Common myeloid progenitor, CD34-positive (primary cell): ENCODE measurements around the gene FBF1.

Experiments used
- CTCF ChIA-PET: fragments of 350-600 bp; sonication (Branson Sonifier 250); formaldehyde crosslinking; loops from one replicate; lab custom pipeline; 2021; ENCODE audit warnings: antibody characterized with exemption; lab: Charles Lee
- POLR2A ChIA-PET: fragments of 350-600 bp; sonication (Branson Sonifier 250); formaldehyde crosslinking; loops from one replicate; lab custom pipeline; 2021; ENCODE audit warnings: antibody characterized with exemption; lab: Charles Lee
- DNase-seq, 3 donors: peaks; one replicate each; pipeline versions ENCODE4 v3.0.0 to v3.0.0-alpha.2; 2013
- H3K27ac ChIP-seq, 2 experiments: 1 replicate in 1 of 2; 2 replicates in 1 of 2; pipeline ENCODE4 v1.7.0; 2013; ENCODE audit warnings: inconsistent platforms in 2 of 2, low read length in 2 of 2, mild to moderate bottlenecking in 2 of 2, low read depth in 1 of 2, moderate library complexity in 1 of 2; ENCODE audit not compliant: severe bottlenecking in 2 of 2, insufficient read depth in 1 of 2, poor library complexity in 1 of 2
- H3K27me3 ChIP-seq, 5 experiments: replicated peaks in 2 of 5; 1 replicate in 3 of 5; 2 replicates in 2 of 5; pipeline versions ENCODE4 v1.6.1 to v1.7.0; 2013; ENCODE audit warnings: low read length in 4 of 5, mild to moderate bottlenecking in 2 of 5, moderate library complexity in 2 of 5, inconsistent platforms in 1 of 5; ENCODE audit not compliant: insufficient read depth in 5 of 5, control insufficient read depth in 4 of 5
- H3K36me3 ChIP-seq, 4 experiments: 1 replicate in 2 of 4; 2 replicates in 2 of 4; pipeline versions ENCODE4 v1.6.1 to v1.7.0; 2013; ENCODE audit warnings: low read length in 3 of 4, control low read depth in 1 of 4, mild to moderate bottlenecking in 1 of 4; ENCODE audit not compliant: control insufficient read depth in 4 of 4, insufficient read depth in 4 of 4
- H3K4me1 ChIP-seq, 4 experiments: 1 replicate in 3 of 4; 2 replicates in 1 of 4; pipeline versions ENCODE4 v1.6.1 to v1.7.1; 2013; ENCODE audit warnings: low read length in 3 of 4, mild to moderate bottlenecking in 3 of 4, control low read depth in 1 of 4, inconsistent platforms in 1 of 4, moderate library complexity in 1 of 4; ENCODE audit not compliant: control insufficient read depth in 4 of 4, insufficient read depth in 4 of 4; ENCODE audit errors: control extremely low read depth in 1 of 4
- H3K4me3 ChIP-seq, 7 experiments: 1 replicate in 4 of 7; 2 replicates in 3 of 7; pipeline versions ENCODE4 v1.5.1 to v1.7.0; 2013; ENCODE audit warnings: mild to moderate bottlenecking in 7 of 7, low read length in 6 of 7, moderate library complexity in 6 of 7, inconsistent platforms in 2 of 7, low read depth in 2 of 7, control low read depth in 1 of 7; ENCODE audit not compliant: insufficient read depth in 4 of 7, control insufficient read depth in 1 of 7; ENCODE audit errors: extremely low read depth in 1 of 7
- H3K9me3 ChIP-seq, 5 experiments: 1 replicate in 4 of 5; 2 replicates in 1 of 5; pipeline versions ENCODE4 v1.6.1 to v1.7.1; 2013; ENCODE audit warnings: low read length in 4 of 5, mild to moderate bottlenecking in 2 of 5, inconsistent platforms in 1 of 5, low read depth in 1 of 5, moderate library complexity in 1 of 5; ENCODE audit not compliant: control insufficient read depth in 4 of 5, insufficient read depth in 2 of 5; ENCODE audit errors: control extremely low read depth in 1 of 5
- WGBS: methylation state at CpG from one replicate; pipeline ENCODE4 v1.1.5; 2013; ENCODE audit not compliant: insufficient coverage; 5-methylcytosine and 5-hydroxymethylcytosine counted together

Gene FBF1

DNA sequence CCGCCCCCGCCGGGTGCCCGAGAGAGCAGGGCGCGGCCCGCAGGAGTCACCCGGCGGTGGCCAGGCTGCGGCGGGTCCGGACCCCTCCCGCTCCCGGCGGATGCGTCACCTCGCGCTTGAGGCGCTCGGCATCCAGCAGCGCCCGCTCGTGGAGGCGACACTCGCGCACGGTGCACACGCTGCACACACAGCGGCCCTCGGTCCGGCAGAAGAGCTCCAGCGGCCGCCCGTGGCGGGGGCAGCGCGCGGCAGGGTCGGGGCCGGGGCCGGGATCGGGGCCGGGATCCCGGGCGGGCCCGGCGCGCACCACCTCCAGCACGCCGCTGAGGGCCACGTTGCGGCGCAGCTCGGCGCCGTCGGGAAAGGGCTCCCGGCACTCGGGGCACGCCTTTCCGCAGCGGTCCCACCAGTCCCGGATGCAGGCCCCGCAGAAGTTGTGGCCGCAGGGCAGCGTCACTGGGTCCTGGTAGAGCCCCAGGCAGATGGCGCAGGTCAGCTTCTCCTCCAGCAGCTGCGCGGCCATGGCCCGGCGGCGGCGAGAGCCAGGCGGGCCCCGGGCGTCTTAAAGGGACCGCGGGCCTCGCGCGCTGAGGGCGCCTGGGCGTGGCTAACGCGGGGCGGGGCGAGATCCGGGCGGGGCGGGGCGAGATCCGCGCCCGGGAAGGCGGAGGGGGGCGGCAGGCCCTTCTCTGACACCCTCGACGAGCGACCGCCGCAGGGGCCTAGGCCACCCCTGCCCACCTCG lies 44.3 kb downstream of the FBF1 start, which contains the start of gene TRIM65:
Gene TRIM65, minus strand, starts transcription at position 537 of the 745 bp plus-strand sequence. Its CDS starts 14 bp downstream, at position 523.
- no peaks in the 10 kb centered on the region for H3K9me3 ChIP-seq

DNA sequence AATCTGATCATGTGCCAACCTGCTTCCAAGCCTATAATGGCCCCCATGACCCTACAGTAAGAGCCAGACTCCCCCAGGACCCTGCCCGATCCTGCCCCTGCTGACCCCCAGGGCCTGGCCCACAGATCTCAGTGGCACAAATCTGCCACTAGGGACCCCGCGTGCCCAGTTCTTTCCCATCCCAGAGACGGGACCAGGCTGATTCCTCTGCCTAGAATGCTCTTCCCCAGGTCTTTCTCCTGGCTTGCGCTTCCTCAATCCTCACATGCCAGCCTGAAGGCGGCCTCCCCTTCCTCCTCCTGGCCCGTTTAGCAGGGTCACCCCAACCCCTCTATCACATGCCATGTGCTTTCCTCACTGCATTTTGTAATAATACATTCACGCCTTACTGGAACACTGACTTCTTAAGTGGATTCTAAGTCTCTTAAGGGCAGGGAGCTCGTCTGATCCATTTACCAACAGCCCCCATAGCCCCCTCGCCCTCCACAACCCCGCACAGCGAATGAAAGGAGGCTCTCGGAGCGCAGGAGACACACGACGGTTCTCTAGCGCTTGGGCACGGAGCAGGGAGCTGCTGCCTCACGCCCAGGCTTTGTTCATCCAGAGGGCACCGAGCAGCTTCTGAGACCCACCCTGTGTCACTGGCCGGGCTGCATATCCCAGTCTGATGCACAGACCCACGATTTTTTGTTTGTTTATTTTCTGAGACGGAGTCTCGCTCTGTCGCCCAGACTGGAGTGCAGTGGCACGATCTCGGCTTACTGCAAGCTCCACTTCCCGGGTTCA lies 45.3 kb downstream of the FBF1 start:
- Histone ChIP-seq H3K4me3 (peak overlapping the region; percentile 17 to 85 (median 76)), H3K27me3 (no peaks in the 10 kb centered on the region), H3K9me3 (no peaks in the 10 kb centered on the region), H3K36me3 (peaks cover 2 to 67% (median 45%) of the 10 kb centered on the region in 4 experiments), H3K27ac (peak overlapping the region in 1 of 2 experiments; percentile 70), H3K4me1 (peaks cover 2 to 25% (median 20%) of the 10 kb centered on the region in 4 experiments)
- ChIA-PET CTCF (interaction anchor here (1.0 to 15.2 kb wide), 13 partner anchors 9 to 113 kb away, joined by 3 to 173 read pairs (median 4); partner anchors contain the start of genes MRPL38, TRIM47 and UNC13D), POLR2A (interaction anchor here (1.6 to 2.2 kb wide), 3 partner anchors 18 to 52 kb away, joined by 6 to 17 read pairs (median 6); partner anchors contain the start of genes TRIM47, UNC13D and WBP2)
- peak in 1 of 3 donors; percentile 20 for DNase-seq
- 41% methylated on average over 27 of the region's 28 CpGs for WGBS

More for the DNA sequence above, 44.3 kb downstream of the FBF1 start, which contains the start of gene TRIM65:
- ChIA-PET CTCF (interaction anchor here (0.7 to 15.2 kb wide), 15 partner anchors 8 to 143 kb away, joined by 3 to 173 read pairs (median 5); partner anchors contain the start of genes MRPL38, TRIM47, UNC13D and WBP2), POLR2A (interaction anchor here (1.2 to 2.2 kb wide), 4 partner anchors 19 to 113 kb away, joined by 3 to 17 read pairs (median 6); partner anchors contain the start of genes TRIM47, UNC13D and WBP2)
- peak; percentile 83 to 88 (median 83) for DNase-seq
- Histone ChIP-seq H3K27me3 (no peaks in the 10 kb centered on the region), H3K4me3 (peak within 1 kb of the TSS; percentile 66 to 85 (median 76)), H3K36me3 (peaks cover 4 to 67% (median 43%) of the 10 kb centered on the region in 4 experiments), H3K27ac (peak within 1 kb of the TSS in 1 of 2 experiments; percentile 70), H3K4me1 (peaks cover 2 to 25% (median 20%) of the 10 kb centered on the region in 4 experiments)
- under 1% methylated on average over 83 of the region's 102 CpGs for WGBS

DNA sequence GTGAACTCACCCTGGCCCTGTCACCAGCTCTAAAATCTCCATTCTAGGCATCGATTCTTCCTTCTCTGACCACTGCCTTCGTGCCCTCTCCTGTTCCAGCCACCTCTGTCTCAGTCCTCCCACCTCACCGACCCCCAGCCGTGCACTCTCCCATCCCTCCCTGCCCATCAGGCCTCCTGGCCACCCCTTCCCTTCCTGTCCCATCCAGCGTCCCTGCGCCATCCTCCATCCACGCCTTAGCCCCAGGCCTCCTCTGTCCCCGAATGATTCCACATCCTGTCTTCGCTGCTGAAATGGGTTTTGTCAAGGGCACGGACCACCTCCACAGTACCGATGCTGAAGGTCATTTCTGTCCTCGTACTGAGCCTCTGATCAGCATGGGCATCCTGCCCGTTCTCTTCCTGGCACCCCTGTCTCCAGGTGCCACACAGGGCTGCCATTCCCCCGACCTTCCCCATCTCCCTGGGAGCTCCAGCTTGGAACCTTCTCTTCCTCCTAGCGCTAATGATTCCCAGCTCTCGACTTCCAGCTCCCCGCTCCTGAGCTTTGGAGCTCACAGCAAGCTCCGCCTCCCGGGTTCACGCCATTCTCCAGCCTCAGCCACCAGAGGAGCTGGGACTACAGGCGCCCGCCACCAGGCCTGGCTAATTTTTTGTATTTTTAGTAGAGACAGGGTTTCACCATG lies 46.7 kb downstream of the FBF1 start:
- Histone ChIP-seq H3K27ac (no peak overlapping the region), H3K4me3 (no peak overlapping the region), H3K9me3 (no peaks in the 10 kb centered on the region), H3K36me3 (peaks cover 3 to 68% (median 42%) of the 10 kb centered on the region in 4 experiments), H3K4me1 (peaks cover 2 to 25% (median 20%) of the 10 kb centered on the region in 4 experiments), H3K27me3 (no peaks in the 10 kb centered on the region)
- POLR2A ChIA-PET, result interaction anchor here (1.2 kb wide), 1 partner anchor 38 kb away, joined by 3 read pairs; no protein-coding TSS in a partner anchor
- DNase-seq, result no peak
- 95% methylated on average over 21 of the region's 22 CpGs for WGBS
- CTCF ChIA-PET, result interaction anchor here (1.0 to 15.2 kb wide), 8 partner anchors 8 to 136 kb away, joined by 3 to 173 read pairs (median 5); partner anchors contain the start of genes TRIM47, UNC13D and WBP2

DNA sequence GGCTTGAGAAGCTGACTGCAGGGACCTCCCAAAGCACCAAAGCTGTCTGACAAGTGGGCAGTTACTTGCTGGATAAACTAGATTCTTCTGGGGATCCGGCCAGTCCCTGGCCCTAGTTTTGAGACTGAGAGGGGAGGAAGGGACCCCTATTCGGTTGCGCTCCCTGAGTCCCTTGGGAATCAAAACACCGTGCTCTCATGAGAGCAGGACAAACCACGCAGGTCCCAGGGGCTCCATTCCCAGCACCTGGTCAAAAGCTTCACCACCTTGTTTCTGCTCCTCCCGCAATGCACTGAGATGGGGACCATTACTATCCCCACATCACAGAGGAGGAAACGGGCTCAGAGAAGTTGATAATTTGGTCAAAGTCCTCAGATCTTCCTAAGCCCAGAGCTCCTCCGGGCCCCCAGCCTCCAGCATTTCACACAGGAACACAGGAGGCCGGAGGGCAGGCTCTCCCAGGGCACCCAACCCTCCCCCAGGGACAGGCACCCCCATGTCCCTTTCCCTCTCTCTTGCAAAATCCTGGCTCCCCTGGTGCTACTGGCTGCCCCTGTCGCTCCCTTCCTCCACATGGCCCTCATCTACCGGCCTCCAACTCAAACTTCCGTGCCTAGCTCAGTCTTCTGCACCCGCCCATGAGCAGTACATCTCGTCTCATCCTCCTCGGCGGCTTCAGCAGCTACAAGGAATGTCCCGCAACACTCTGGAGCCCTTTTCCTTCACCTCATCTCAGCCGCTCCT lies 47.4 kb downstream of the FBF1 start:
- ChIA-PET CTCF (interaction anchor here (1.0 to 15.2 kb wide), 5 partner anchors 9 to 137 kb away, joined by 3 to 173 read pairs (median 4); partner anchors contain the start of genes TRIM47 and WBP2), POLR2A (interaction anchor here (1.2 kb wide), 1 partner anchor 29 kb away, joined by 3 read pairs; no protein-coding TSS in a partner anchor)
- Histone ChIP-seq H3K9me3 (no peaks in the 10 kb centered on the region), H3K27ac (no peak overlapping the region), H3K4me1 (peaks cover 2 to 25% (median 20%) of the 10 kb centered on the region in 4 experiments), H3K27me3 (no peaks in the 10 kb centered on the region), H3K36me3 (peaks cover 4 to 61% (median 36%) of the 10 kb centered on the region in 4 experiments), H3K4me3 (no peak overlapping the region)
- no peak for DNase-seq
- 94% methylated on average over 15 of the region's 18 CpGs for WGBS

DNA sequence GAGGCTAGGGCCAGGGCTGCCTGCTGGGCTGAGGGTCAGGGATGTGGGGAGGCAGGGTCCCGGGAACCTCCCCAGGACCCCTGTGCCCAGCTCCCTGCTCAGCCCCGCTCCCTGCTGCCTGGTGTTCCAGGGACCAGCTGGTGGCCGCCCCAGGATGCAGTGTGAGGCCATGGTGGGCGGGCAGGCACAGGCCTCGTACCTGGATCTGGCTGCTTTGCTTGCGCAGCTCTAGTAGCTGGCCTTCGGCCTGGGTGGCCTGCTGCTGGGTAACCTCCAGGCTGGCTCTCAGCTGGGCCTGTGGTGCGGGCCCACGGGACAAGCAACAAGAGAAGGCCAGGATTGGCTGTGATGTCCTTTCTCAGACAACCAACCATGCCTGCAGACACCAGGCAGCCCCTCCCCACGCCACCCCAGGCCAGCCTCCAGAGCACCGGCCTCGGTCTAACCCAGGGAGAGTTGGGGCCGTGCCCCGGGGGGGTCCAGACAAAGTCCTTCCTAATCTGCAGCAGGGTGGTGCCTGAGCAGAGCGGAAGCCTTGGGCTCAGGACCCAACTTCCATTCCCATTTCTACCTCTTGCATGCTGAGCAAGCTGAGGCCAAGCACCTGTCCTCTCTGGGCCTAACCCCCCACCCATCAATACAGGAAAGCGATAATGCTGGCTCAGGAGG lies 48.2 kb downstream of the FBF1 start:
- Histone ChIP-seq H3K27ac (no peak overlapping the region), H3K9me3 (no peaks in the 10 kb centered on the region), H3K4me1 (peaks cover 2 to 25% (median 20%) of the 10 kb centered on the region in 4 experiments), H3K36me3 (peaks cover 6 to 53% (median 32%) of the 10 kb centered on the region in 4 experiments), H3K27me3 (no peaks in the 10 kb centered on the region), H3K4me3 (no peak overlapping the region)
- CTCF ChIA-PET, result interaction anchor here (1.2 to 15.2 kb wide), 3 partner anchors 10 to 37 kb away, joined by 3 to 173 read pairs (median 6); partner anchors contain the start of genes TRIM47 and WBP2
- POLR2A ChIA-PET, result interaction anchor here (1.2 kb wide), 1 partner anchor 28 kb away, joined by 3 read pairs; no protein-coding TSS in a partner anchor
- WGBS, result 97% methylated on average over 11 of the region's 16 CpGs
- DNase-seq, result no peak
